GM12878 (cell line): ENCODE results near the gene RAD1. TPM values are rescaled to one million over a fixed set of nuclear protein-coding genes. Genes with fewer than 3 reads are reported as not detected.

Source experiments
- ATAC-seq: fragments of 200-7000 bp; cut with Tn5 transposase; 3 replicates; pipeline ENCODE4 v1.9.1; 2020; ENCODE audit warnings: mild to moderate bottlenecking, moderate library complexity
- BruUV-seq: library from RNA; stranded (reverse); fragments of 400-500 nt; replicated peaks from 2 replicates; lab custom pipeline; 2021; lab: Mats Ljungman, UMichigan
- CTCF ChIA-PET: fragments of 300-600 bp; sonication (Branson Sonifier 250); formaldehyde crosslinking; extraction: SDS; loops from one replicate; lab custom pipeline; 2021; ENCODE audit warnings: inconsistent platforms; lab: Yijun Ruan, JAX
- POLR2A ChIA-PET: fragments of 350-600 bp; formaldehyde crosslinking; extraction: SDS; loops from one replicate; lab custom pipeline; 2021; ENCODE audit warnings: inconsistent platforms; lab: Charles Lee
- RAD21 ChIA-PET: fragments of 300-600 bp; sonication (Branson Sonifier 250); formaldehyde crosslinking; loops from one replicate; lab custom pipeline; 2023; ENCODE audit warnings: antibody characterized with exemption; ENCODE audit not compliant: unreplicated experiment; lab: Charles Lee
- SMC1A ChIA-PET: fragments of 300-600 bp; sonication (Branson Sonifier 250); formaldehyde crosslinking; loops from one replicate; lab custom pipeline; 2023; ENCODE audit not compliant: unreplicated experiment, uncharacterized antibody; lab: Charles Lee
- DNase-seq: peaks from one replicate; pipeline ENCODE4 v3.0.0-alpha.2; 2011; ENCODE audit warnings: low read depth, low spot score
- FAIRE-seq: peaks from 3 replicates; lab custom pipeline; 2011; peaks lifted over from hg19 to GRCh38; lab: Jason Lieb, UNC
- H2AFZ ChIP-seq: 2 replicates; pipeline ENCODE4 v1.6.0; 2011; ENCODE audit warnings: low read depth, low read length, control low read depth; ENCODE audit not compliant: control insufficient read depth
- H3K27ac ChIP-seq: 2 replicates; pipeline ENCODE4 v1.5.1; 2011; ENCODE audit warnings: control low read depth; ENCODE audit not compliant: control insufficient read depth, insufficient read depth
- H3K27me3 ChIP-seq, 2 experiments: replicated peaks in 1 of 2; 2 replicates each; pipeline versions ENCODE4 v1.6.0 to v1.6.1; 2011; ENCODE audit warnings: low read length in 1 of 2; ENCODE audit not compliant: control insufficient read depth in 2 of 2, insufficient read depth in 2 of 2
- H3K36me3 ChIP-seq, 2 experiments: 2 replicates each; pipeline ENCODE4 v1.5.1; 2011; ENCODE audit warnings: low read length in 1 of 2; ENCODE audit not compliant: control insufficient read depth in 2 of 2, insufficient read depth in 2 of 2
- H3K4me1 ChIP-seq: 2 replicates; pipeline ENCODE4 v1.6.1; 2011; ENCODE audit warnings: mild to moderate bottlenecking, low read length, moderate library complexity, mixed read lengths; ENCODE audit not compliant: control insufficient read depth, insufficient read depth
- H3K4me2 ChIP-seq: 2 replicates; pipeline ENCODE4 v1.6.0; 2011; ENCODE audit warnings: control low read depth; ENCODE audit not compliant: control insufficient read depth, insufficient read depth
- H3K4me3 ChIP-seq: fragments of 200-600 bp; sonication (generic); 2 replicates; pipeline ENCODE4 v1.5.1; 2016
- H3K79me2 ChIP-seq: 2 replicates; pipeline ENCODE4 v1.6.0; 2011; ENCODE audit warnings: low read length; ENCODE audit not compliant: control insufficient read depth, insufficient read depth
- H3K9ac ChIP-seq: 2 replicates; pipeline ENCODE4 v1.8.0; 2011; ENCODE audit warnings: low read length, control low read depth, mixed read lengths; ENCODE audit not compliant: control insufficient read depth, insufficient read depth
- H3K9me3 ChIP-seq: replicated peaks from 3 replicates; pipeline ENCODE4 v1.5.1; 2011; ENCODE audit warnings: mild to moderate bottlenecking, low read length; ENCODE audit not compliant: control insufficient read depth, insufficient read depth
- H4K20me1 ChIP-seq: 2 replicates; pipeline ENCODE4 v1.6.0; 2011; ENCODE audit not compliant: control insufficient read depth, insufficient read depth
- BMI1 ChIP-seq: fragments of 450-650 bp; IDR thresholded peaks from 2 replicates; pipeline ENCODE4 v1.6.1; 2016; ENCODE audit warnings: mild to moderate bottlenecking, moderate library complexity, borderline replicate concordance
- RAD21 ChIP-seq: IDR thresholded peaks from 2 replicates; pipeline ENCODE4 v1.6.1; 2011; ENCODE audit warnings: mild to moderate bottlenecking, low read depth, low read length, moderate library complexity; ENCODE audit not compliant: insufficient read depth
- ZNF384 ChIP-seq: IDR thresholded peaks from 2 replicates; pipeline ENCODE4 v1.6.1; 2012; ENCODE audit warnings: low read depth, mild to moderate bottlenecking, low read length, improper control_type of control experiment, borderline replicate concordance
- WGBS: methylation state at CpG from one replicate; pipeline ENCODE4 v1.1.6; 2016; ENCODE audit warnings: low lambda C conversion rate; ENCODE audit not compliant: insufficient replicate concordance, insufficient coverage; ENCODE audit errors: missing lambda C conversion rate; 5-methylcytosine and 5-hydroxymethylcytosine counted together
- in situ Hi-C: fragments of 300-500 bp; cut with MboI; formaldehyde crosslinking; loops from 9 replicates; pipeline ENCODE4 v1.14.3; 2018; ENCODE audit warnings: mixed read lengths
- intact Hi-C: fragments of 100-400 bp; cut with micrococcal nuclease; formaldehyde crosslinking; loops from one replicate; pipeline ENCODE4 v1.14.2; 2022; ENCODE audit not compliant: unreplicated experiment
- polyA plus RNA-seq, 11 experiments: library from polyadenylated mRNA; depleted of rRNA in 4 of 11; unstranded in 6 of 11; stranded (reverse) in 5 of 11; fragments of >200 nt; fragmentation: Nextera tagmentation in 4 of 11; fragmentation: Illumina TruSeq in 1 of 11; extraction: Ambion mirVana in 4 of 11; extraction: Trizol in 1 of 11; gene quantifications; 1 replicate in 1 of 11; 2 replicates in 10 of 11; pipeline versions ENCODE4 v1.2.1 to v1.2.3, GENCODE V29; 2011 to 2016; ENCODE audit warnings: inconsistent platforms in 2 of 11, missing spikeins in 2 of 11, low read depth in 1 of 11
- total RNA-seq, 4 experiments: library from RNA; depleted of rRNA in 3 of 4; stranded (reverse); fragments of >200 nt in 3 of 4; fragmentation: Illumina TruSeq in 1 of 4; extraction: Trizol in 1 of 4; gene quantifications; 2 replicates each; pipeline versions ENCODE4 v1.2.1 to v1.2.3, GENCODE V29; 2013 to 2021
- TF ChIP-seq, protein P1 (sequence below): fragments of 450-650 bp; IDR thresholded peaks from 2 replicates; pipeline ENCODE4 v1.6.1; 2017; ENCODE audit warnings: mild to moderate bottlenecking
- TF ChIP-seq, protein P2 (sequence below), 3 experiments: IDR thresholded peaks in 2 of 3; conservative IDR thresholded peaks in 1 of 3; 2 replicates each; pipeline ENCODE4 v1.5.1; 2011; ENCODE audit warnings: low read depth in 3 of 3, low read length in 3 of 3, mild to moderate bottlenecking in 3 of 3, control low read depth in 2 of 3, moderate library complexity in 2 of 3, inconsistent platforms in 1 of 3, mixed read lengths in 1 of 3; ENCODE audit not compliant: control insufficient read depth in 2 of 3, insufficient read depth in 1 of 3; ENCODE audit errors: extremely low read depth in 1 of 3

The RAD1 gene
- total and polyA plus RNA-seq, 10 of the 15 experiments (the other 5 are each of a cell fraction or from before 2014, with no cell fraction given) = 21.1 to 58.4 (median 37.2) TPM

DNA sequence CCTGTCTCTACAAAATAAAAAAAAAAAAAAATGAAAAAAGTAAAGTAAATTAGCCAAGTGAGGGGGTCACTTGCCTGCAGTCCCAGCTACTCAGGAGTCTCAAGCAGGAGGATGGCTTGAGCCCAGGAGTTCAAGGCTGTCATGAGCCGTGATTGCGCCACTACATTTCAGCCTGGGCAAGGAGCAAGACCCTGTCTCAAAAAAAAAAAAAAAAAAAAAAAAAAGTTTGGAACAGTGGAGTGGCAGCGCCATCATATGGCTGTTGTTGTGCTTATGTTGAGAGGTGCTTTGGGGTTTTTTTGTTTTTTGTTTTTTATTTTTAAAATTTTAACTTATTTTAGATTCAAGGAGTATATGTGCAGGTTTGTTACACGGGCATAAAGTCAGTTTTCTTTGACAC is 3.8 kb upstream of the RAD1 start:
- peaks cover 0 to 23% of the 10 kb centered on the region in 2 experiments; a peak in 3 of 4 replicates for H3K36me3 ChIP-seq
- POLR2A ChIA-PET = interaction anchor here (0.7 to 5.3 kb wide), 3 partner anchors 10 to 144 kb away, joined by 3 to 79 read pairs (median 4); partner anchors contain the start of gene DNAJC21
- no peak overlapping the region; the same call in 1 of the 2 replicates for H3K27ac ChIP-seq
- no peaks in the 10 kb centered on the region for H4K20me1 ChIP-seq
- H3K9ac ChIP-seq = no peak overlapping the region
- no peak for ATAC-seq
- no peak overlapping the region for H2AFZ ChIP-seq
- peak; percentile 72 for TF ChIP-seq ZNF384
- TF ChIP-seq RAD21 = 0 out of 2 replicates have a peak, but pooled peaks have one; percentile 15
- TF ChIP-seq, protein P1, sequence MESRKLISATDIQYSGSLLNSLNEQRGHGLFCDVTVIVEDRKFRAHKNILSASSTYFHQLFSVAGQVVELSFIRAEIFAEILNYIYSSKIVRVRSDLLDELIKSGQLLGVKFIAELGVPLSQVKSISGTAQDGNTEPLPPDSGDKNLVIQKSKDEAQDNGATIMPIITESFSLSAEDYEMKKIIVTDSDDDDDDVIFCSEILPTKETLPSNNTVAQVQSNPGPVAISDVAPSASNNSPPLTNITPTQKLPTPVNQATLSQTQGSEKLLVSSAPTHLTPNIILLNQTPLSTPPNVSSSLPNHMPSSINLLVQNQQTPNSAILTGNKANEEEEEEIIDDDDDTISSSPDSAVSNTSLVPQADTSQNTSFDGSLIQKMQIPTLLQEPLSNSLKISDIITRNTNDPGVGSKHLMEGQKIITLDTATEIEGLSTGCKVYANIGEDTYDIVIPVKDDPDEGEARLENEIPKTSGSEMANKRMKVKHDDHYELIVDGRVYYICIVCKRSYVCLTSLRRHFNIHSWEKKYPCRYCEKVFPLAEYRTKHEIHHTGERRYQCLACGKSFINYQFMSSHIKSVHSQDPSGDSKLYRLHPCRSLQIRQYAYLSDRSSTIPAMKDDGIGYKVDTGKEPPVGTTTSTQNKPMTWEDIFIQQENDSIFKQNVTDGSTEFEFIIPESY = 0 out of 2 replicates have a peak, but pooled peaks have one; percentile 19
- no peak for TF ChIP-seq BMI1
- TF ChIP-seq, protein P2, sequence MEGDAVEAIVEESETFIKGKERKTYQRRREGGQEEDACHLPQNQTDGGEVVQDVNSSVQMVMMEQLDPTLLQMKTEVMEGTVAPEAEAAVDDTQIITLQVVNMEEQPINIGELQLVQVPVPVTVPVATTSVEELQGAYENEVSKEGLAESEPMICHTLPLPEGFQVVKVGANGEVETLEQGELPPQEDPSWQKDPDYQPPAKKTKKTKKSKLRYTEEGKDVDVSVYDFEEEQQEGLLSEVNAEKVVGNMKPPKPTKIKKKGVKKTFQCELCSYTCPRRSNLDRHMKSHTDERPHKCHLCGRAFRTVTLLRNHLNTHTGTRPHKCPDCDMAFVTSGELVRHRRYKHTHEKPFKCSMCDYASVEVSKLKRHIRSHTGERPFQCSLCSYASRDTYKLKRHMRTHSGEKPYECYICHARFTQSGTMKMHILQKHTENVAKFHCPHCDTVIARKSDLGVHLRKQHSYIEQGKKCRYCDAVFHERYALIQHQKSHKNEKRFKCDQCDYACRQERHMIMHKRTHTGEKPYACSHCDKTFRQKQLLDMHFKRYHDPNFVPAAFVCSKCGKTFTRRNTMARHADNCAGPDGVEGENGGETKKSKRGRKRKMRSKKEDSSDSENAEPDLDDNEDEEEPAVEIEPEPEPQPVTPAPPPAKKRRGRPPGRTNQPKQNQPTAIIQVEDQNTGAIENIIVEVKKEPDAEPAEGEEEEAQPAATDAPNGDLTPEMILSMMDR (IDR thresholded peaks at IDR 0.05 in 2 of 3, conservative IDR thresholded peaks at IDR 0.05 in 1 of 3; ENCODE audit: control insufficient read depth in 2 of 3, extremely low read depth in 1 of 3, insufficient read depth in 1 of 3, low read depth in 3 of 3, low read length in 3 of 3) = peak in 2 of 3 experiments; percentile 14 to 21; a peak in 3 of 6 replicates
- H3K79me2 ChIP-seq = peaks cover 62% of the 10 kb centered on the region
- FAIRE-seq = no peak
- WGBS = 91% methylated on average over 4 of the region's 4 CpGs
- BruUV-seq = no TSS peak
- no peaks in the 10 kb centered on the region for H3K27me3 ChIP-seq
- no peak overlapping the region for H3K4me3 ChIP-seq
- SMC1A ChIA-PET = no interaction called here
- DNase-seq = no peak
- no peak overlapping the region for H3K4me2 ChIP-seq
- intact Hi-C loops (loop anchor here (5.0 to 10.0 kb wide), 2 partner anchors 83 to 914 kb away; partner anchors contain the start of gene AMACR), in situ Hi-C loops (loop anchor here (10.0 to 25.0 kb wide), 3 partner anchors 432 to 1474 kb away; partner anchors contain the start of genes AMACR and TARS1)
- RAD21 ChIA-PET = interaction anchor here (1.4 kb wide), 1 partner anchor 83 kb away, joined by 8 read pairs; no protein-coding TSS in a partner anchor
- peaks cover under 1% of the 10 kb centered on the region; the same call in 1 of the 2 replicates for H3K4me1 ChIP-seq
- CTCF ChIA-PET = no interaction called here
- H3K9me3 ChIP-seq = no peaks in the 10 kb centered on the region
